ENCODE results near the gene MARCOL.

MARCOL gene, protein sequence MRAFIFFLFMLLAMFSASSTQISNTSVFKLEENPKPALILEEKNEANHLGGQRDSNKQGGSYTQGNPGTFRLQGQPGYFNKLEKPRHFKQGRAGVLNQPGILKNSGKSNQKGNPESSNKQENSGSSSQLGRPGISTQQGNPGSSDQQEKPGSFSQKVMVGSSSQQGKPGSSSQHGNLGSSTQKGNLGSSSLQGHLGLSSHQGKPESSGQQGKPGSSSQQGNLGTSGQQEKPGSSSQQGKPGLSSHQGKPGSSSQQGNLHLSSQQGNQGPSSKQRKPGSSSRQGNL
- total RNA-seq: 0 reads per million in 9 experiments

- Mint-ChIP-seq H3K9me3 (no peaks in the 10 kb centered on the region), H3K27me3 (no peaks in the 10 kb centered on the region), H3K36me3 (ENCODE audit: insufficient read depth) (no peaks in the 10 kb centered on the region), H3K4me3 (no peak within 1 kb of the TSS), H3K4me1 (ENCODE audit: low read depth in 2 of 2) (no peaks in the 10 kb centered on the region), H3K27ac (no peak within 1 kb of the TSS)
- no peak for ATAC-seq (replicated peaks)
- no peak for DNase-seq
Measured at GRCh38 chr5:148238418-148238794, at the start of gene MARCOL. Gene MARCOL (plus strand): TSS chr5:148238525. CDS start chr5:148238598, 73 bp downstream.

- H3K27me3 Mint-ChIP-seq: peaks cover 0 to 9% of the 10 kb centered on the region in 2 donors
- no peak for ATAC-seq (replicated peaks)
- no peak overlapping the region for H3K27ac Mint-ChIP-seq
- DNase-seq: no peak
- H3K36me3 Mint-ChIP-seq (ENCODE audit: insufficient read depth): no peaks in the 10 kb centered on the region
- H3K9me3 Mint-ChIP-seq: no peaks in the 10 kb centered on the region
- H3K4me3 Mint-ChIP-seq: no peak overlapping the region
- no peaks in the 10 kb centered on the region for H3K4me1 Mint-ChIP-seq (ENCODE audit: low read depth in 2 of 2)
Measured at GRCh38 chr5:148191010-148191409, 47.3 kb upstream of the MARCOL start.

DNA sequence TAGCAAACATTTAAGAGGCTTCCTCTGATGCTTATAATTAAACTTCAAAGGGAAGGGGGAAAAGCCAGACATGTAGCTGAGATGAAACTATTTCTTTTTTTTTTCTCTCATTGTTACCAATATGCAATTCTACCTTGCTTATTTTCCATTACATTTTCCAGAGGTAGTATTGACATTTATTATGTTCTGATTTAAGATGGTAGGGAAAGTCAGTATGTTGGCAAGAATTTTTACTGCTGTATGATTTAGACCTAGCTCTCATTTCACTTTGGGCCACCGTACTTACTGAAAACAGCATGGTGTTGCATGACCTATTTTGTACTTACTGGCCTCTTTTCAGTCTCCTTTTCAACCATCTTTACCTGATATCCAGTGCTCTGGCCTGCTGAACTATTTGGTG, 45.1 kb upstream of the MARCOL start:
- DNase-seq (no peak), ATAC-seq (replicated peaks) (no peak)
- no peaks in the 10 kb centered on the region for H3K27me3 Mint-ChIP-seq

DNA sequence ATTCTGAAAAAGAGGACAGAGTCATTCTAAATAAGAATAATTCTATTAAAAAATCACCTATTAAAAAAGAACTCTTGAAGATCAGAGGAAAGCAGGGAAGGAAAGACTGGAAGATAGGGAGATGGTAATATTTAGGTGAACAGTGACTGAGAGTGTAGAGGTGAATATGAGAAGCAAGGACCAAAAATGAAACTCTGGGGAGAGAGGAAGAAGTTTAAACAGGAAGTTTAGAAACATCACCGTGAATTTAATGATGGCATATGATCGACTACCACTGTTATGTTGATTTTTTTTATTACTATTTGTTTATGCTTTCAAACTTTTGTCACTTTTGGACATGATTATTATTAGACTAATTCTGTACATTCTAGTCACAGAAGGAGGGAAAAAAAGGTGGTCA, 37.2 kb upstream of the MARCOL start:
- Mint-ChIP-seq H3K4me3 (no peak overlapping the region), H3K9me3 (no peaks in the 10 kb centered on the region), H3K4me1 (ENCODE audit: low read depth in 2 of 2) (no peaks in the 10 kb centered on the region), H3K36me3 (ENCODE audit: insufficient read depth) (no peaks in the 10 kb centered on the region), H3K27me3 (no peaks in the 10 kb centered on the region), H3K27ac (no peak overlapping the region)
- no peak for ATAC-seq (replicated peaks)
- no peak for DNase-seq

More for the DNA sequence above, 45.1 kb upstream of the MARCOL start:
- no peak overlapping the region for H3K4me3 Mint-ChIP-seq
- H3K9me3 Mint-ChIP-seq: no peaks in the 10 kb centered on the region
- H3K27ac Mint-ChIP-seq: no peak overlapping the region
- no peaks in the 10 kb centered on the region for H3K36me3 Mint-ChIP-seq (ENCODE audit: insufficient read depth)
- H3K4me1 Mint-ChIP-seq (ENCODE audit: low read depth in 2 of 2): no peaks in the 10 kb centered on the region

- H3K36me3 Mint-ChIP-seq (ENCODE audit: insufficient read depth): no peaks in the 10 kb centered on the region
Measured at GRCh38 chr5:148202531-148203203, 35.7 kb upstream of the MARCOL start, which contains the start of gene SPINK6. Gene SPINK6 (plus strand): TSS chr5:148203042. CDS start chr5:148203097, 55 bp downstream.

GRCh38 chr5:148205044-148205806, 33.1 kb upstream of the MARCOL start:
- H3K4me1 Mint-ChIP-seq (ENCODE audit: low read depth in 2 of 2): no peaks in the 10 kb centered on the region
- no peak overlapping the region for H3K4me3 Mint-ChIP-seq
- no peaks in the 10 kb centered on the region for H3K36me3 Mint-ChIP-seq (ENCODE audit: insufficient read depth)
- peaks cover 0 to 1% of the 10 kb centered on the region in 2 donors for H3K9me3 Mint-ChIP-seq
- no peak for DNase-seq
- no peak for ATAC-seq (replicated peaks)
- no peak overlapping the region for H3K27ac Mint-ChIP-seq
- peaks cover 0 to 8% of the 10 kb centered on the region in 2 donors for H3K27me3 Mint-ChIP-seq

More at GRCh38 chr5:148202531-148203203, 35.7 kb upstream of the MARCOL start, which contains the start of gene SPINK6:
- H3K4me3 Mint-ChIP-seq: no peak within 1 kb of the TSS
- no peaks in the 10 kb centered on the region for H3K4me1 Mint-ChIP-seq (ENCODE audit: low read depth in 2 of 2)
- H3K27me3 Mint-ChIP-seq: peaks cover 0 to 8% of the 10 kb centered on the region in 2 donors
- H3K9me3 Mint-ChIP-seq: no peaks in the 10 kb centered on the region
- DNase-seq (no peak), ATAC-seq (replicated peaks) (no peak)
- no peak within 1 kb of the TSS for H3K27ac Mint-ChIP-seq

GRCh38 chr5:148205865-148206264, 32.5 kb upstream of the MARCOL start:
- Mint-ChIP-seq H3K9me3 (peaks cover 0 to 1% of the 10 kb centered on the region in 2 donors), H3K4me1 (ENCODE audit: low read depth in 2 of 2) (no peaks in the 10 kb centered on the region), H3K36me3 (ENCODE audit: insufficient read depth) (no peaks in the 10 kb centered on the region), H3K4me3 (no peak overlapping the region), H3K27me3 (peaks cover 0 to 8% of the 10 kb centered on the region in 2 donors), H3K27ac (no peak overlapping the region)
- DNase-seq (no peak), ATAC-seq (replicated peaks) (no peak)

- ATAC-seq (replicated peaks) (no peak), DNase-seq (no peak)
- H3K27ac Mint-ChIP-seq: no peak overlapping the region
- H3K4me3 Mint-ChIP-seq: no peak overlapping the region
- no peaks in the 10 kb centered on the region for H3K36me3 Mint-ChIP-seq (ENCODE audit: insufficient read depth)
- peaks cover 3 to 13% of the 10 kb centered on the region in 2 donors for H3K27me3 Mint-ChIP-seq
- peaks cover 0 to 1% of the 10 kb centered on the region in 2 donors for H3K9me3 Mint-ChIP-seq
- H3K4me1 Mint-ChIP-seq (ENCODE audit: low read depth in 2 of 2): no peaks in the 10 kb centered on the region
Measured at GRCh38 chr5:148206620-148207019, 31.7 kb upstream of the MARCOL start.

- Mint-ChIP-seq H3K27ac (no peak overlapping the region), H3K36me3 (ENCODE audit: insufficient read depth) (no peaks in the 10 kb centered on the region), H3K4me1 (ENCODE audit: low read depth in 2 of 2) (no peaks in the 10 kb centered on the region), H3K9me3 (peaks cover 0 to 1% of the 10 kb centered on the region in 2 donors), H3K27me3 (peaks cover 6 to 18% of the 10 kb centered on the region in 2 donors), H3K4me3 (no peak overlapping the region)
- DNase-seq (no peak), ATAC-seq (replicated peaks) (no peak)
Measured at GRCh38 chr5:148208226-148208625, 30.1 kb upstream of the MARCOL start.

GRCh38 chr5:148209151-148209770, 29.1 kb upstream of the MARCOL start:
- peaks cover 0 to 1% of the 10 kb centered on the region in 2 donors for H3K9me3 Mint-ChIP-seq
- no peaks in the 10 kb centered on the region for H3K4me1 Mint-ChIP-seq (ENCODE audit: low read depth in 2 of 2)
- H3K27ac Mint-ChIP-seq: no peak overlapping the region

DNA sequence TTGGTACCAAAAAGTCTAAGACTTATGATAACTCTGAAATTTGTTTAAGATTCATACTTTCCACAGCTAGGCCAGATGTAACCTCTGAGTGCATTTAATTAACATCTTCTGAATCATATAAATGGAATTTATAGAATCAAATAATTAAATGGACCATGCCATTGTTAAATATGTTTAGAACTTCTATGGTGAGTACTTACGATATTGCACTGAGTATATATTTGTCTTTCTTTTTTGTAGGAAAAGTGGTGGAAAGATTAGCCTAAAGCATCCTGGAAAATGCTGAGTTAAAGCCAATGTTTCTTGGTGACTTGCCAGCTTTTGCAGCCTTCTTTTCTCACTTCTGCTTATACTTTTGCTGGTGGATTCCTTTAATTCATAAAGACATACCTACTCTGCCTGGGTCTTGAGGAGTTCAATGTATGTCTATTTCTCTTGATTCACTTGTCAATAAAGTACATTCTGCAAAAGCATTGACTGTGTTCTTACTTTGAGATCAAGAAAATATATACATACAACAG, 23.6 kb upstream of the MARCOL start:
- H3K9me3 Mint-ChIP-seq: peaks cover 1 to 7% of the 10 kb centered on the region in 2 donors
- no peak overlapping the region for H3K27ac Mint-ChIP-seq
- no peaks in the 10 kb centered on the region for H3K4me1 Mint-ChIP-seq (ENCODE audit: low read depth in 2 of 2)
- no peak for ATAC-seq (replicated peaks)
- H3K27me3 Mint-ChIP-seq: peaks cover 6 to 27% of the 10 kb centered on the region in 2 donors
- DNase-seq: no peak
- no peaks in the 10 kb centered on the region for H3K36me3 Mint-ChIP-seq (ENCODE audit: insufficient read depth)
- no peak overlapping the region for H3K4me3 Mint-ChIP-seq

More at GRCh38 chr5:148209151-148209770, 29.1 kb upstream of the MARCOL start:
- DNase-seq: no peak
- ATAC-seq (replicated peaks): no peak
- H3K36me3 Mint-ChIP-seq (ENCODE audit: insufficient read depth): no peaks in the 10 kb centered on the region
- no peak overlapping the region for H3K4me3 Mint-ChIP-seq
- peaks cover 6 to 18% of the 10 kb centered on the region in 2 donors for H3K27me3 Mint-ChIP-seq

- H3K4me3 Mint-ChIP-seq: no peak overlapping the region
- ATAC-seq (replicated peaks) (no peak), DNase-seq (no peak)
- H3K36me3 Mint-ChIP-seq (ENCODE audit: insufficient read depth): no peaks in the 10 kb centered on the region
- no peak overlapping the region for H3K27ac Mint-ChIP-seq
- H3K9me3 Mint-ChIP-seq: peaks cover 1 to 7% of the 10 kb centered on the region in 2 donors
- peaks cover 26 to 42% of the 10 kb centered on the region in 2 donors for H3K27me3 Mint-ChIP-seq
- H3K4me1 Mint-ChIP-seq (ENCODE audit: low read depth in 2 of 2): no peaks in the 10 kb centered on the region
Measured at GRCh38 chr5:148221508-148221907, 16.8 kb upstream of the MARCOL start.
